ENCODE results near the gene BCL11B.

BCL11B gene

GRCh38 chr14:99271951-99272631, at the start of gene BCL11B:
TSS of gene BCL11B (minus strand) at chr14:99272197. CDS start at chr14:99271218, 979 bp downstream.
- DNase-seq: peak; percentile 91

- DNase-seq: no peak
These were observed 49.4 kb upstream of the BCL11B start for GRCh38 chr14:99321236-99321925.

- DNase-seq: no peak
These were observed 48.7 kb upstream of the BCL11B start for GRCh38 chr14:99320621-99321235.

DNA sequence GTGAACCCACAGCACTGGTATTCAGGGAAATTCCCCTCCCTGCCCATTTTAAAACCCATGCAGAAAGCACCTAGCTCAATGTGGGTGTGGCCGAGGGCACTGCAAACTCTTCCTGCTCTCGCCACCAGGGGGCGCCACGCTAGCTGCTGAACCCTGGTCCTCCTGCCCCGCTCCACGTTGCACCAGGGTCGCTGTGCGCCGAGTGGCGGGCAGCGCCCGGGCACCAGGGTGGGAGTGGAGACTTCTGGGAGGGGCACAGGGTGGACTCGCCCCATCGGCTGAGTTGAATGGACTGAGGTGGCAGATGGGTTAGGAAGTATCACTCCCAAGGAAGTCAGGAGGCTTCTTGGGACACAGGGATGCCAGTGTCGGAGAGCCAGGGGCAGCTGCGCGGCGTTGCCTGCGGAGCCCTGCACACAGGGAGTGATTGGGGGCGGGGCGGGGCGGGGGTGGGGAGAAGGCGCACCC, 48.1 kb upstream of the BCL11B start:
- DNase-seq: peak; percentile 77

GRCh38 chr14:99318959-99319295, 46.9 kb upstream of the BCL11B start:
- DNase-seq: no peak

- no peak for DNase-seq
These were observed 46.3 kb upstream of the BCL11B start for GRCh38 chr14:99318091-99318958.

- no peak for DNase-seq
These were observed 45.5 kb upstream of the BCL11B start for GRCh38 chr14:99317231-99318090.

DNA sequence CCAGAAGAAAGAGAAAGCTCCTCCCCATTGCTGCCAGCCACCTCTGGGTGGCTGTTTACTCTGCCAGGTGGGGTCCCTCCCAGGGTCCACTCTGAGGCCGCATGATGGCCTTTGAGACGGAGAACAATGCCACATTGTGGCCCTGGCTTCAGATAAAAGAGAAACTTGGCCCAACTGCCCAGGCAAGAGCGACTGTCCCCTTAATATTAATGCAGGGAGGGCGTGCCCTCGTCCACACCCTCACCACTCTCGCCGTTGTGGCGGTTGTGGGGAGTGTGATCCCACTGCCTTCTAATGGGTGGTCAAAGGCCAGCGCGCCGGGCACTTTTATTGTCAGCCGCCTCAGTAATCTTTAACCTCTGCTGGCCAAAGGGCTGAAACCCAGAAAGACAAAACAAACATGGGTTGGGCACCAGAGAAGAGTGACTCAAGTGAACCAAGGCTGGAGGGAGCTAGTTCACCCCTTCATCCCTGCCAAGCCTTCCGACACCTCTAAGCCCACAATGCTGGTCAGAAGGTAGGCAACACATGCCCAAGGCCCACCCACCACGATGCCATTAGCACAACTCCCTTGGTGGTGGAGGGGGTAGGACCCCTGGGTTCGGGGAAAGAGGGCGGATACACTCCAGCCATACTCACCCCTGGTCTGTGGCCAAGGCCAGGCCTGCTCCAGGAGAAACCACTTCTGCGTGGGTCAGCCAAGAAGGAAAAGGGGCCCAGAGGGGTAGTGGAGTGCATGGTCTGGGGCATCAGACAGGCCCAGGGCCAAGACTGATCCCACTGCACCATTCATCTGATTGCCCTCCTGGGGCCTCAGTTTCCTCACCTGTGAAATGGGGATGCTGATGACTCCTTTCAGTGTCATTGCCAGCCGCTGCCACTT, 44.5 kb upstream of the BCL11B start:
- DNase-seq: no peak

GRCh38 chr14:99315197-99315596, 43.2 kb upstream of the BCL11B start:
- DNase-seq: no peak

GRCh38 chr14:99314623-99315022, 42.6 kb upstream of the BCL11B start:
- DNase-seq: no peak

- no peak for DNase-seq
These were observed 41.2 kb upstream of the BCL11B start for GRCh38 chr14:99313234-99313633.

- DNase-seq: no peak
These were observed 40.1 kb upstream of the BCL11B start for GRCh38 chr14:99312106-99312505.

DNA sequence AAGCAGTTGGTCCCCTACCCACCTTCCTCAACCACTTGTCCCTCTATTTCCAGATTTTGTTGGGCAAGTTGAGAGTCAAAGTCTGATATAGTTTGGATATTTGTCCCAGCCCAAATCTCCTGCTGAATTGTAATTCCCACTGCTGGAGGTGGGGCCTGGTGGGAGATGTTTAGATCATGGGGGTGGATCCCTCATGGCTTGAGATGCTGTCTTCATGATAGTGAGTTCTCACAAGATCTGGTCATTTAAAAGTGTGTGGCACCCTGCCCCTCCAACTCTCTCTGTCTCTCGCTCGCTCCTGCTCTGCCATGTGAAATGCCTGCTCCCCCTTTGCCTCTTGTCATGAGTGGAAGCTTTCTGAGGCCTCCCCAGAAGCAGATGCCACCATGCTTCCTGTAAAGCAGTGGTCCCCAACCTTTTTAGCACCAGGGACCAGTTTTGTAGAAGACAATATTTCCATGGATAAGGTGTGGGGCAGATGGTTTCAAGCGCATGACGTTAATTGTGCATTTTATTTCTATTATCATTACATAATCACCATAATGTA, 37.3 kb upstream of the BCL11B start:
- DNase-seq: no peak

DNA sequence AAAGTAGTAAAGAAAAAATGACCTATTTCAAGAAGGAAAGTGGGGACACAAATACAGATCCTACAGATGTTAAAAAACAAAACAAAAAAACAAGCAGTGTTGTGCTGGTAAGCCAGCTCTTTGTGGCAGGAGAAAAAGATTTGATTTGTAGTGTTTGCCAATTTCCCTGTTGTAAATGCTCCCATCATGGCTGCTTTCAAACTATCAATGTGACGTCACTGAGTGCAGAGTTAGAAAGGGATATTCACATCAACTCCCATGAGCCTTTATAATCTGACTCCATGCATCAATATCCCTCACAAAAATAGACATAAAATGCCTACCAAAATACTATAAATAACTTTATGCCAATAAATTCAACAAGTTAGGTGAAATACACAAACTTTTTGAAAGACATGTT, 32.2 kb upstream of the BCL11B start:
- no peak for DNase-seq

GRCh38 chr14:99300190-99300589, 28.2 kb upstream of the BCL11B start:
- no peak for DNase-seq

DNA sequence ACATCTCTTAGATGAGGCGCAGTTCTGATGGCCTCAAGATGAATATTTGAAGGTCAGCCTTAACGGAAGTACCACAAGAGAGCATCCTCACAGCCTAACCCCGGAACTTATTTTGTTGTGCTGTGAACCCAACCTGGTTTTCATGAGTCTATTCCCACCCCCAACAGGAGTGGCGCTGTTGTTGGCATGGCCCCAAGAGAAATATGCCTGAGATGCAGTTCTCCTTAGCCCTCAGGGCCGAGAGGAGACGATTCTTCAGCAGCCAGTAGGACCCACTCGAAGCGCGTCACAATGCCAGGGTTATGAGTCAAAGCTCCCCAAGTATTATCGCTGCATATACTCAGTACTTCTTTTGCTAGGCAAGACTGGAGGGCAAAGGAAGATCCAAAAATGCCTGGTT, 24.5 kb upstream of the BCL11B start:
- DNase-seq: no peak

DNA sequence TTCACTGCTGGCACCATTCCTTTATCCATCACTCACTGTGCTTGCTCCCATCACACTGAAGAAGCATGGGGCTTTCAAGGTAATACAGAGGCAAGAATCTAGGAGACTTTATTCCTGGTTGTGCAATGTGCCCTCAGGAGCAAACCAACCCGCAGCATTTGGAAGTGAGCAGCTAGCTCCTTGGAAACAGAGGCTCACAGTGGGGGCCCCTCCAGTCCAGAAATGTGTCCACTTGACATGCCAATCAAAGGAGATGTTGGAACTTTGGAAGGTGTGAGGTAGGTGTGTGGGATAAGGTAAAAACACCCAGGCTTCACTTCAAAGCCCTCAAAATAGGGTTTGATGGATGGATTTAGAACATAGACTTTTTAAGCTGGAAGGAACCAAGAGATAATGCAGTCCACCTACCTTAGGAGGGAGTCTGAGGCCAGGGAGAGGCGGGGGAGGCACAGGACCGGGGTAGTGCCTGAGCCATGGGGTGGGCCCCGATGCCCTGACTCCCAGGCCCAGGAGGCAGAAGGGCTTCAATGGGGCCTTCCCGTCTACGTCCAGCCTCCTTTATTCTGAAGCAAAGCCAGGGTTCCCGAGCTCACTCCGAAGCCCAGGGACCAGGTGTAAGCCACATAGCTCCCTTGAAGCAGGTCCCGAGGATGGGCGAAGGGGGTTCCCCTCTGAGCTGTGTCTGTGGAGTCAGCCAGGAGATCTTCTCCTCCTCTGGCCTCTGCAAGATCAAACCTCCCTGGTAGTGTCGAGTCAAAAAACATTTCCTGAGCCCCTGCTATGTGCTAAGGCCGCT, 17.6 kb upstream of the BCL11B start:
- DNase-seq: no peak

DNA sequence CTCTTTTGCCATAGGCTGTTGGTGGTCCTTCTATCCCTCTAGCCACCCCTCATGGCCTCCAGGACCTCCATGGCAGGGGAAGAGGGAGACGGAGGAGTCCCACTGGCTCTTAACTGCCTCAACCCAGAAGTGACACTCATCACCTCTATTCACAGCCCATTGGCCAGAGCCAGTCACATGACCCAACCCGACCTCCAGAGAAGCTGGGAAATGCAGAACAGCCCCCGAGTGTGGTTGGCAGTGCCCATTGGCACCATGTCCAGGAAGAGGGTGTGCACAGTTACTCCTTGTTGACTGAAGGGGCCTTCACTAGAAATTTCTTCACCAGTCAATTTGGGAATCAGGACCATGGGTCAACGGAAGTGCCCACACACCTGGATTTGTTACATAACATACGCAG, 17.0 kb upstream of the BCL11B start:
- DNase-seq: no peak

GRCh38 chr14:99287269-99287942, 15.4 kb upstream of the BCL11B start:
- no peak for DNase-seq

All from stimulated activated CD4-positive, alpha-beta T cell treated with anti-CD3 and anti-CD28 coated beads, Interleukin-4, amount 100 ng/mL, for 24 hours (primary cell).